NB4 (cell line): ENCODE measurements around the gene MUSTN1.

Source experiments
- CTCF ChIP-seq: IDR thresholded peaks from one replicate; pipeline ENCODE4 v1.5.1; 2012; ENCODE audit warnings: low read depth, low read length
- MAX ChIP-seq: IDR thresholded peaks from 2 replicates; pipeline ENCODE4 v1.6.1; 2011; ENCODE audit warnings: low read depth, low read length
- MYC ChIP-seq: IDR thresholded peaks from 2 replicates; pipeline ENCODE4 v1.6.1; 2011; ENCODE audit warnings: low read depth, low read length

GRCh38 chr3:52849656-52850055, 14.8 kb upstream of the MUSTN1 start:
- TF ChIP-seq CTCF: no peak
- no peak for TF ChIP-seq MAX
- TF ChIP-seq MYC: no peak
